DOHH2 (cell line): Measurements from ENCODE around the gene TWIST1.

Source experiments
- EZH2phosphoT487 ChIP-seq: fragments of 200-600 bp; sonication (generic); IDR thresholded peaks from 2 replicates; pipeline ENCODE4 v1.6.1; 2017; ENCODE audit warnings: borderline replicate concordance, mild to moderate bottlenecking, antibody characterized with exemption, low read length, moderate library complexity, mixed read lengths
- TF ChIP-seq, protein P1 (sequence below): fragments of 200-600 bp; sonication (generic); IDR thresholded peaks from one replicate; pipeline ENCODE4 v1.5.1; 2014; ENCODE audit warnings: antibody characterized with exemption, mild to moderate bottlenecking, low read depth, low read length; ENCODE audit not compliant: poor library complexity, severe bottlenecking

DNA sequence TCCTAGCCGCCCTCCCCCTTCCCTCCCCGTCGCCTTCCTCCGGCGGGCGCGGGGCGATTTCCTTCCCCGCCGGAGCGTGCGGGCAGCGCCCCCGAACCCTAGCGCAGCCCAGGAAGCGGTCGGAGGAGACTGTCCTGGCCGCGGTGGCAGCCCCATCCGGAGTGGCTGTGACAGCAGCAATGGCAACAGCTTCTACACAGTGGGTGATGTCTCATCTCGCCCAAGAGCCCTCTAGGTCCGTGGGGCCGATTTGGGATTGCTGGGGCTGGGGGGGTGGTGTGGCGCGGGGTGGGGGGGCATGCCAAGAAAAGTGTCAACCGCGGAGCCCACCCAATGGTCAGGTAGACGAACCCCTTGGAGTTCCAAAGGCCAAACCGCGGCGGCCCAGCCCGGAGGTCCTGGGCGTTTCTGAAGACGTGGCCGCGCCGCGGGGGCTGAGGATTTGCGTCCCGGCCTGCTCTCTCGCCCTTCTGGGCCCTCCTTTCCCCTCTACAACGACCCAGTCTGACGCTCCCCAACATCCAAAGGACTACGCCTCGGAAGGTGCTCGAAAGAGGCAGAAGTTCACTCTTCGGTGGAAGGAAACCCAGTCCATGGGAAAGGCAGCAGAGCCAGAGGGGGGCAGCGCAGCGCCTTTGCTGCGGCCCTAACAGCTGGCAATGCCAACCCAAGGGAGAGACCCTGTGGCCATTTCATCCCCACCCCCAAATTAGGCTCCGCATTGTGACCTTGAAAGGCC is 603 bp upstream of the TWIST1 start:
- TF ChIP-seq, protein P1, sequence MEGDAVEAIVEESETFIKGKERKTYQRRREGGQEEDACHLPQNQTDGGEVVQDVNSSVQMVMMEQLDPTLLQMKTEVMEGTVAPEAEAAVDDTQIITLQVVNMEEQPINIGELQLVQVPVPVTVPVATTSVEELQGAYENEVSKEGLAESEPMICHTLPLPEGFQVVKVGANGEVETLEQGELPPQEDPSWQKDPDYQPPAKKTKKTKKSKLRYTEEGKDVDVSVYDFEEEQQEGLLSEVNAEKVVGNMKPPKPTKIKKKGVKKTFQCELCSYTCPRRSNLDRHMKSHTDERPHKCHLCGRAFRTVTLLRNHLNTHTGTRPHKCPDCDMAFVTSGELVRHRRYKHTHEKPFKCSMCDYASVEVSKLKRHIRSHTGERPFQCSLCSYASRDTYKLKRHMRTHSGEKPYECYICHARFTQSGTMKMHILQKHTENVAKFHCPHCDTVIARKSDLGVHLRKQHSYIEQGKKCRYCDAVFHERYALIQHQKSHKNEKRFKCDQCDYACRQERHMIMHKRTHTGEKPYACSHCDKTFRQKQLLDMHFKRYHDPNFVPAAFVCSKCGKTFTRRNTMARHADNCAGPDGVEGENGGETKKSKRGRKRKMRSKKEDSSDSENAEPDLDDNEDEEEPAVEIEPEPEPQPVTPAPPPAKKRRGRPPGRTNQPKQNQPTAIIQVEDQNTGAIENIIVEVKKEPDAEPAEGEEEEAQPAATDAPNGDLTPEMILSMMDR, result no peak
- TF ChIP-seq EZH2phosphoT487, result no peak
